Brain pericyte (primary cell): ENCODE results near the gene AKR7A2.
A peak's percentile ranks its signal among the peaks of the same experiment; 100 is the strongest.

Source experiments
- DNase-seq: peaks from one replicate; pipeline ENCODE4 v3.0.0-alpha.2; 2012; ENCODE audit warnings: low read depth, low spot score

The AKR7A2 gene

GRCh38 chr1:19311931-19312781 is at the start of gene AKR7A2, which contains the start of gene SLC66A1:
TSS of gene AKR7A2 (minus strand) at chr1:19312144. CDS start at chr1:19312124, 20 bp downstream.
TSS of gene SLC66A1 (plus strand) at chr1:19312326. CDS start at chr1:19317678, 5,352 bp downstream.
- peak; percentile 58 for DNase-seq

GRCh38 chr1:19360843-19361610 is 49.1 kb upstream of the AKR7A2 start:
- no peak for DNase-seq

- no peak for DNase-seq
These were observed 48.5 kb upstream of the AKR7A2 start for GRCh38 chr1:19360432-19360831.

- no peak for DNase-seq
These were observed 48.1 kb upstream of the AKR7A2 start for GRCh38 chr1:19360016-19360415.

- DNase-seq = no peak
These were observed 47.4 kb upstream of the AKR7A2 start for GRCh38 chr1:19359357-19359756.

GRCh38 chr1:19358710-19359109 is 46.8 kb upstream of the AKR7A2 start:
- DNase-seq = no peak

DNA sequence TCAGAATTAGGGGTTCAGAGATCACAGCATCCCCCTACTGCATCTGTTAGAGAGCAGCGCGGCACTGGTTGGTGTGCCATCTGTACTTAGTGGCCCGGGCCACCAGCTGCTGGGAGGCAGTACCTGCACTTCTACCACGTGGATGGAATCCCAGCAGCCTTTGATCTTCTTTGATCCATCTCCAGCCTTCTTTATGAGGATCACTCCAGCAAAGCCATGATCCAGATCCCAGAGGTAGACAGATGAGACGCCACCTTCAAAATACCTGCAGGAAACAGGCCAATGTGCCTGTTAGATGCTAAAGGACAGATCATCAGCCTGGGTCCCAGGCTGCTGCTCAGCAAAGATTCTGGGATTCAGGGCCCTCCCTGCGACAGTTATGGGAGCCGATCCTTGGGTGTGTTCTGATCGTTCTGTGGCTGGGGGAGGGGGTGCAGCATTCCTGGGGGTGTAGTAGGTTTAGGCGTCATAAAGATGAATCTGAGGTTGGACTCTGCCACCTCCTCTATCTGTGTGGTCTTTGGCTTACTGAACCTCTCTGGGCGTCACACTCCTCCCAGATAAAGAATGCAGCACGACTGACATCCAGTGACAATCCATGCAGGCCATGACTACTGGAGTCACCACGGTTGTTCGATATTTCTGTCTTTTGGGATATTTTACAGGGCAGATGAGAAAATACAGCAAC is 45.5 kb upstream of the AKR7A2 start:
- no peak for DNase-seq

DNA sequence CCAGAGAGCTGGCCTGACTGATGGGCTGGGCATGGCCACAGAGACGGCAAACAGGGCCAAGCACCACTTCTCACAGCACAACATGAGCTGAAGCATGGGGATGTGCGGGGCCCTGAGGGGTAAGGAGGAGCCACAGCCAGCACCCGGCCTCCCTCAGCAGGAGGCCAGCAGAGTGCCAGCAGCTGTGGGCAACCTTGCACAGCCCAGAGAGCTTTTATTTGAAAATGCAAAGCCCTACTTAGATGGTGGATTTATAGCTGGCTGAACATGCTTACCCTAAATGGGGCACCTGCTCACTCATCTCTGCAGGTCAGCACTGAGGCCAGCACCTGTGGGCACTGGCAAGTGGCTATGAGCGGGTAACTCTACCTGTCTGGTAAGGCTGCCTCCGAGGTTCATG is 44.3 kb upstream of the AKR7A2 start:
- DNase-seq = no peak

DNA sequence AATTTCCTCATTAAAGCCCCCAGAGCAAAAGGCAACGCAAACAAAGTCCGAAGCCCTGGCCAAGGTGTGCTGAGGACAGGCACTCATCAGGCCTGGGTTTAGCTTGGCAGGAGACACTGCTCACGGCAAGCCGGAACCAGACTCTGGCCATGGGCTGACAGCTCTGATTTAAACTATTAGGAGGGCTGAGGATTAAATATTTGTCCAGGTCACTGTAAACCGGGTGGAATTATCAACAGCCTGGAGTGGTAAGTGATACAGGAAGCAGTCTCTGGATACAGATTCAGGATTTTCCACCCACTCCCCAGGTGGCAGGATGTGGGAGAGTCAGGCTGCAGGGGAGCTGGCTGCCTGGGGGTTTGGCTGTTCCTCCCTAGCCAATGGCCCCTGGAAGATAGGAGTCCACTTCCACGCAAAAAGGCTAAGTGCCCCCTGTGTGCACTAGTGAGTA is 42.6 kb upstream of the AKR7A2 start:
- no peak for DNase-seq

- DNase-seq = no peak
These were observed 41.7 kb upstream of the AKR7A2 start for GRCh38 chr1:19353596-19353995.

DNA sequence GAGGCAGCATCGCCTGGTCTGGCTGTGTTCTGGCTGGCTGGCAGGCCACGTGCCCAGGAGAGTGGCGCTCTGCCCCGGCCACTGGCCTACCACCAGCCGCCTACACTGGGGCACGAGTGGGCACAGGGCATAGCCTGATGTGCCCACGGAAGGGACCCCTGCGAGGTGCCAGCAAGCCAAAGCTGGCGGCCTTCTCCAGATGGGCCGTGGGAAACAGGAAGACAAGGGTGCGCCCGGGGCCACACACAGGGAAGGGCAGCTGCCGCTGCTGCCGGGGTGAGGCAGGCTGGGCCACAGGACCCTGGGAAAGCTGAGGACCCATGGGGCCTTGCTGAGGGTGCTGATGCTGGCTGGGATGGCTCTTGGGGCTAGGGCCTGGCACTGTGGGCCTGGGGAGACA is 40.9 kb upstream of the AKR7A2 start:
- DNase-seq = no peak

- no peak for DNase-seq
These were observed 39.9 kb upstream of the AKR7A2 start for GRCh38 chr1:19351873-19352272.

DNA sequence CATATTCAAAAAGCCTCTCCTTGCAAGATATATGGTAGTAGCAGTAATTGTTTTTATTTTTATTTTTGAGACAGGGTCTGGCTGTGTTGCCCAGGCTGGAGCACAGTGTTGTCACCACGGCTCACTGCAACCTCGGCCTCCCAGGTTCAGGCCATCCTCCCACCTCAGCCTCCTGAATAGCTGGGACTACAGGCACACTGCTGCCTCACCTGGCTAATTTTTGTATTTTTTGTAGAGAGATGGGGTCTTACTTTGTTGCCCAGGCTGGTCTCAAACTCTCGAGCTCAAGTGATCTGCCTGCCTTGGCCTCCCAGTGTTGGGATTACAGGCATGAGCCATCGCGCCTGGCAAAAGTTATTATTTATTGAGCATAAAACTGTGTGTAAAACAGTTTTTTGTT is 38.6 kb upstream of the AKR7A2 start:
- no peak for DNase-seq

DNA sequence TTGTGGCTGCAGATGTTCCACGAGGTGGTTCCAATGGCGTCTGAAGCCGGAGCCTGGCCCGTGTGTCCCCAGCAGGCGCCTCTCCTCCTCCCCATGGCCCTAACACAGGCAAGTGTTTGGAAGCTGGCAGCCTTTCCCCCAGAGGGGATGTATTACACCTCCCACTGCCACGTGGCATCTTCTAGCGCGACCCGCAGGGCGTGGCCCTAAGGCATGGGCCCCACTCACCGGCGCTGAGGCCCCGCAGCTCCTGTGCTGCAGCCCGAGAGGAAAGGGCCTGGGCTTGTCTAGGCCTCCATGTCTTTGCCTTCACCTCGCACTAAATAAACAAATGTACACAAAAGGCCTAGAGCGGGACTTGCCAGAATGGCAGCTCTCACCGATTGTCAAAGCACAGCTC is 38.1 kb upstream of the AKR7A2 start:
- DNase-seq = no peak

GRCh38 chr1:19348441-19349198 is 36.7 kb upstream of the AKR7A2 start:
- DNase-seq = no peak

GRCh38 chr1:19347533-19348172 is 35.7 kb upstream of the AKR7A2 start:
- no peak for DNase-seq

DNA sequence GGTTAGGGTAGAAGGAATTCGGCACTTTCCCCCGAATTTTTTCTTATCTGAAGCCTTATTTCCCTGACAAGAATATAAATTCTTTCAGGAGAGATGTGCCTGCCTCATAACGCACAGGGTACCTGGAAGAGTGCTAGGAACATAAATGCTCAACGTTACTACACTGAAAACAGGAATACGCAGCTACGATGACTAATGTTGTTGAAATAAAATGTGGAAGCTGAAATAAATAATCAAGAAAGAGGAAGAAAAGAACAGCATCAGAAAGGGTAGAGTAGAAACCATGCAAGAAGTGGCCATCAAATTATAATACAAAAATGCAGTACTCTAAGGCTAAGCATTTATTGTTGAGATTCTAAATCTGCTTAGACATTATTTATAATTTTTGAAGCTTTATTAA is 34.1 kb upstream of the AKR7A2 start:
- DNase-seq = no peak

GRCh38 chr1:19345391-19345790 is 33.4 kb upstream of the AKR7A2 start:
- DNase-seq = no peak

- no peak for DNase-seq
These were observed 32.9 kb upstream of the AKR7A2 start for GRCh38 chr1:19344831-19345230.

- DNase-seq = no peak
These were observed 32.4 kb upstream of the AKR7A2 start for GRCh38 chr1:19344372-19344810.
